ENCODE data around the gene ZNF792.
"Not testable (repeated sequence)": the region's sequence is repeated elsewhere in the genome, so short reads cannot be mapped to it uniquely, and the experiment has no call there.

ZNF792 gene

DNA sequence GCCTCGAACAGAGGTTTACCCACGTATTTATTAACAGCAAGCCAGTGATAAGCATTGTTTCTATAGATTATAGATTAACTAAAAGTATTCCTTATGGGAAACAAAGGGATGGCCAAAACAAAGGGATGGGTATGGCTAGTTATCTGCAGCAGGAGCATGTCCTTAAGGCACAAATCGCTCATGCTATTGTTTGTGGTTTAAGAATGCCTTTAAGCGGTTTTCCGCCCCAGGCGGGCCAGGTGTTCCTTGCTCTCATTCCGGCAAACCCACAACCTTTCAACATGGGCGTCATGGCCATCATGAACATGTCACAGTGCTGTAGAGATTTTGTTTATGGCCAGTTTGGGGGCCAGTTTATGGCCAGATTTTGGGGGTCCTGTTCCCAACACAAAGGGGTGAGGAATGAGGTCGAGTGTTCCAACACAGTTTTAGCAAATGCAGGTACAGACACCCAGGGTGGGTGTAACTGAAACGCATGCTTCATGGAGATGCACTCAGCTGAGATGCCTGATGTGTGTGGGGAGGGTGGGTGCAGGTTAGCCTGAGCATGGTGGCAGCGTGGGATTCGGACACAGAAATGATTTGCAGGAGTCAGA is 6.3 kb upstream of the ZNF792 start:
- DNase-seq, result not testable (repeated sequence)

DNA sequence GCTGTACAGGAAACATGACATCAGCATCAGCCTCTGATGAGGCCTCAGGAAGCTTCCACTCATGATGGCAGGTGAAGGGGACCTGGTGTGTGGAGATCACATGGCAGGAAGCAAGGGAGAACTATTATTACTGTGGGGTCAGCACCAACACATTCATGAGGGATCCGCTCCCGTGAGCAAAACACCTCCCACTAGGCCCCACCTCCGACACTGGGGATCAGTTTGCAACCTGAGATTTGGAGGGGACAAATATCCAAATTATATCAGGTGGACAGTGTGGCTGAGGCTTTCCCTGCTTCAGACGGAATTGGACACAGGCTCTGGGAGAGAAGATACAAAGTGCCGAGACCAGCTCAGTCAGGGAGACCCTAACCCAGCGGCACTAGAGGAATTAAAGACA is 5.7 kb upstream of the ZNF792 start:
- no peak for DNase-seq

GRCh38 chr19:34967551-34967950 is 3.5 kb upstream of the ZNF792 start:
- no peak for DNase-seq

GRCh38 chr19:34965505-34965904 is 1.5 kb upstream of the ZNF792 start:
- DNase-seq, result not testable (repeated sequence)

GRCh38 chr19:34964598-34964997 is 569 bp upstream of the ZNF792 start:
- no peak for DNase-seq

- DNase-seq, result no peak
These were observed 1.1 kb downstream of the ZNF792 start for GRCh38 chr19:34962687-34963572.

GRCh38 chr19:34961775-34962686 is 2.0 kb downstream of the ZNF792 start:
- DNase-seq, result no peak

GRCh38 chr19:34960940-34961679 is 2.9 kb downstream of the ZNF792 start:
- DNase-seq, result no peak

DNA sequence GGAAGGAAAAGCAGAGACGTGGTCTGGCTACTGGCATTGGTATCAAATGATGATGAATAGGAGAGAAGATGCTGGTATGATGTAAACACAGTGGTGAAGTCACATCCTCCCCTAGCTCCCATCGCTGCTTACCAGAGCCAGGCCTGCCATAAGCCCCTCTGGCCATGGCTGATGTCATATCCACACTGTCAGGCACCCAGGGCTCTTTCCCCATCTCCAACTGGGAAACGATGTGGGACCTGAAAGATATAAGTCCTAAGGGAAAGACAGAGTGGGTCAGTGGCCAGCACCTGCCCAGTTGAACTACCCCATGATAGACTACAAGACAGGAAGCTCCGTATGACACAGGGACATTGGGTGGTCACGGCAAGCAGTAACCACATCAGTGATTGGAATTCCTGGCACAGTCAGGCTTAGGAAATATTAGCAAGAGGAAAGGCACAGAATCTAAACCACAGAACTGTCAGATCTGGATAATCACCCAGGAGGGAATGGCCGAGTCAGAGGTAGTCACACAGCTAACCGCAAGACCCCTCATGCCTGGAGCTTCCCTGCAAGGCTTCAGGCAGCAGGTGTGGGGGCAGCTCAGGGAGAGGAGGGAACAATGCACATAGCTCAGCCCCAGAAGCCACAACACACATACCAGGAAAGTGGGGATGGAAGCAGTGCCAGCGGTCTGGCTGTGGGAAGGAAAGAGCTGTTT is 3.8 kb downstream of the ZNF792 start:
- no peak for DNase-seq

DNA sequence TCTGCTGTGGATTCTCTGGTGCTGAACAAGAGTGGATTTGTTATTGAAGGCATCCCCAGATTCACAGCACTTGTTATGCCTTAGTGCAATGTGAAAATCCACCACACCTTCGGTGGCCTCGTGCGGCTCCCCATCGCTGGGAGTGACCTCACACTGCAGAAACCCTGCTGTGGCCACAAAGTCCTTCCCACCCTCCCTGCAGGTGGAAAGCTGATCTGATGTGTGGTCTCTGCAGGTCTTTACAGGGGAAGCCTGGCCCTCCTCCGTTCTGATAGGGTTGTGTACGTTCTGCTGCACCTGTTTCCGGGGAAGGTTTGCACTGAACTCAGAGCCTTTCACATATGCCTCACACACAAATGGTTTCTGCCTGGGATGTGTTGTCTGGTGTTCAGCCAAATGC is 5.0 kb downstream of the ZNF792 start:
- no peak for DNase-seq

- no peak for DNase-seq
These were observed 5.9 kb downstream of the ZNF792 start for GRCh38 chr19:34957830-34958751.

GRCh38 chr19:34953092-34953491 is 10.9 kb downstream of the ZNF792 start:
- DNase-seq, result no peak

GRCh38 chr19:34943861-34944573 is 20.0 kb downstream of the ZNF792 start:
- DNase-seq, result no peak

GRCh38 chr19:34938886-34939285 is 25.1 kb downstream of the ZNF792 start:
- DNase-seq, result no peak

- DNase-seq, result no peak
These were observed 27.8 kb downstream of the ZNF792 start for GRCh38 chr19:34936184-34936583.

- DNase-seq, result no peak
These were observed 31.5 kb downstream of the ZNF792 start for GRCh38 chr19:34932494-34932893.

GRCh38 chr19:34926685-34927375 is 37.2 kb downstream of the ZNF792 start, which contains the start of gene ZNF30:
Gene ZNF30 (plus strand): TSS chr19:34926903. CDS start chr19:34929948, 3,045 bp downstream.
- DNase-seq, result peak; percentile 68 to 75

- DNase-seq, result no peak
These were observed 37.7 kb downstream of the ZNF792 start for GRCh38 chr19:34926361-34926684.

GRCh38 chr19:34925278-34925855 is 38.7 kb downstream of the ZNF792 start:
- no peak for DNase-seq
